HFF-Myc (cell line): ENCODE data around the gene FBXO33.
"Not testable (repeated sequence)": the region's sequence is repeated elsewhere in the genome, so short reads cannot be mapped to it uniquely, and the experiment has no call there.

Experiments used
- DNase-seq: peaks from one replicate; pipeline ENCODE4 v3.0.0-alpha.2; 2011; ENCODE audit warnings: low read depth; ENCODE audit errors: extremely low read depth
- H3K4me3 ChIP-seq: replicated peaks from 2 replicates; pipeline ENCODE4 v1.5.1; 2011; ENCODE audit warnings: low read depth, mild to moderate bottlenecking, control low read depth, low read length
- CTCF ChIP-seq: IDR thresholded peaks from 2 replicates; pipeline ENCODE4 v1.5.1; 2012; ENCODE audit warnings: mild to moderate bottlenecking, low read depth, low read length, control low read depth; ENCODE audit errors: missing control alignments

The FBXO33 gene

GRCh38 chr14:39366460-39367386, 65.5 kb downstream of the FBXO33 start:
- DNase-seq = no peak
- no peak for TF ChIP-seq CTCF
- H3K4me3 ChIP-seq = no peak overlapping the region

GRCh38 chr14:39365354-39365753, 66.9 kb downstream of the FBXO33 start:
- no peak for DNase-seq
- TF ChIP-seq CTCF = no peak
- H3K4me3 ChIP-seq = no peak overlapping the region

GRCh38 chr14:39364509-39364908, 67.7 kb downstream of the FBXO33 start:
- no peak overlapping the region for H3K4me3 ChIP-seq
- DNase-seq = no peak
- no peak for TF ChIP-seq CTCF

- not testable (repeated sequence) for H3K4me3 ChIP-seq, DNase-seq
Observed at GRCh38 chr14:39361556-39361955, 70.7 kb downstream of the FBXO33 start.

- no peak overlapping the region for H3K4me3 ChIP-seq
- no peak for TF ChIP-seq CTCF
- DNase-seq = no peak
Observed at GRCh38 chr14:39360316-39360715, 71.9 kb downstream of the FBXO33 start.

GRCh38 chr14:39359069-39359468, 73.2 kb downstream of the FBXO33 start:
- DNase-seq, H3K4me3 ChIP-seq: not testable (repeated sequence)

DNA sequence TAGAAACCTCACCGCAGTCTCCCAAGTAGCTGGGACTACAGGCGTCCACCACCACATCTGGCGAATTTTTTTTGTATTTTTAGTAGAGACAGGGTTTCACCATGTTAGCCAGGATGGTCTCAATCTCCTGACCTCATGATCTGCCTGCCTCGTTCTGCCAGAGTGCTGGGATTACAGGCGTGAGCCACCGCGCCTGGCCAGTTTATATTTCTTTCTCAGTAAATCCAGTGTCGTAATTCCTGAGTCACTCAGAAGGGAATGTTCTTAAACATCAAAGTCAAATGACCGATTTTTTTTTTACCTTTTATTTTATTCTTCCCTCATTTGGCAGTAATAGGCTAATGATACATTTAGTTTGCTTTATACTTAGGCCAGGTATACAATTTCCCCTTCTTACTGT, 80.5 kb downstream of the FBXO33 start:
- DNase-seq = no peak
- no peak for TF ChIP-seq CTCF
- no peak overlapping the region for H3K4me3 ChIP-seq

GRCh38 chr14:39350866-39351265, 81.4 kb downstream of the FBXO33 start:
- DNase-seq = no peak
- TF ChIP-seq CTCF = no peak
- no peak overlapping the region for H3K4me3 ChIP-seq
